Glutamatergic neuron (in vitro differentiated cells): ENCODE results near the gene ME3. TPM values are rescaled to one million over a fixed set of nuclear protein-coding genes. Genes with fewer than 3 reads are reported as not detected.
"Not testable (repeated sequence)": the region's sequence is repeated elsewhere in the genome, so short reads cannot be mapped to it uniquely, and the experiment has no call there.

Experiments
- DNase-seq: peaks from one replicate; pipeline ENCODE4 v3.0.0; 2022
- H3K27ac Mint-ChIP-seq: one replicate; pipeline ENCODE4 v1.8.0; 2020; ENCODE audit warnings: mild to moderate bottlenecking, mixed read lengths, inconsistent platforms; ENCODE audit not compliant: unreplicated experiment
- H3K27me3 Mint-ChIP-seq: one replicate; pipeline ENCODE4 v1.8.0; 2020; ENCODE audit warnings: mild to moderate bottlenecking, moderate library complexity, mixed read lengths, inconsistent platforms; ENCODE audit not compliant: unreplicated experiment
- H3K36me3 Mint-ChIP-seq: one replicate; pipeline ENCODE4 v1.8.0; 2020; ENCODE audit warnings: mild to moderate bottlenecking, mixed read lengths, inconsistent platforms; ENCODE audit not compliant: unreplicated experiment
- H3K4me1 Mint-ChIP-seq: one replicate; pipeline ENCODE4 v1.8.0; 2020; ENCODE audit warnings: mild to moderate bottlenecking, low read depth, mixed read lengths, inconsistent platforms; ENCODE audit not compliant: unreplicated experiment
- H3K4me3 Mint-ChIP-seq: one replicate; pipeline ENCODE4 v1.8.0; 2020; ENCODE audit warnings: mild to moderate bottlenecking, mixed read lengths, inconsistent platforms; ENCODE audit not compliant: unreplicated experiment
- H3K9me3 Mint-ChIP-seq: one replicate; pipeline ENCODE4 v1.8.0; 2020; ENCODE audit warnings: mild to moderate bottlenecking, moderate library complexity, mixed read lengths, inconsistent platforms; ENCODE audit not compliant: unreplicated experiment
- CTCF ChIP-seq: fragments of 200-600 bp; sonication (generic); IDR thresholded peaks from one replicate; pipeline ENCODE4 v1.5.0; 2021; ENCODE audit not compliant: partially characterized antibody, unreplicated experiment
- total RNA-seq: library from RNA; stranded (reverse); fragmentation: NEBNext Ultra II Directional; extraction: Animal tissue kit (Norgen Biotek cat#: 25700); gene quantifications from one replicate; pipeline ENCODE4 v1.2.1, GENCODE V29; 2021; ENCODE audit not compliant: unreplicated experiment

ME3 gene
- total RNA-seq, 1 donor from 2014 or later: 12.4 TPM

- Mint-ChIP-seq H3K9me3 (peaks cover 2% of the 10 kb centered on the region), H3K36me3 (no peaks in the 10 kb centered on the region), H3K4me3 (no peak overlapping the region), H3K4me1 (no peaks in the 10 kb centered on the region), H3K27ac (no peak overlapping the region), H3K27me3 (no peaks in the 10 kb centered on the region)
- no peak for DNase-seq
- no peak for TF ChIP-seq CTCF
Measured at GRCh38 chr11:86570451-86570850, 102.0 kb downstream of the ME3 start.

- H3K4me1 Mint-ChIP-seq: no peaks in the 10 kb centered on the region
- no peaks in the 10 kb centered on the region for H3K36me3 Mint-ChIP-seq
- no peak for TF ChIP-seq CTCF
- H3K27me3 Mint-ChIP-seq: no peaks in the 10 kb centered on the region
- H3K4me3 Mint-ChIP-seq: no peak overlapping the region
- DNase-seq: no peak
- no peak overlapping the region for H3K27ac Mint-ChIP-seq
- H3K9me3 Mint-ChIP-seq: peaks cover 2% of the 10 kb centered on the region
Measured at GRCh38 chr11:86570020-86570419, 102.4 kb downstream of the ME3 start.

- TF ChIP-seq CTCF: no peak
- DNase-seq: no peak
- H3K27me3 Mint-ChIP-seq: no peaks in the 10 kb centered on the region
- no peaks in the 10 kb centered on the region for H3K4me1 Mint-ChIP-seq
- no peaks in the 10 kb centered on the region for H3K36me3 Mint-ChIP-seq
- no peak overlapping the region for H3K27ac Mint-ChIP-seq
- H3K4me3 Mint-ChIP-seq: no peak overlapping the region
- H3K9me3 Mint-ChIP-seq: peaks cover 2% of the 10 kb centered on the region
Measured at GRCh38 chr11:86569109-86569508, 103.3 kb downstream of the ME3 start.

DNA sequence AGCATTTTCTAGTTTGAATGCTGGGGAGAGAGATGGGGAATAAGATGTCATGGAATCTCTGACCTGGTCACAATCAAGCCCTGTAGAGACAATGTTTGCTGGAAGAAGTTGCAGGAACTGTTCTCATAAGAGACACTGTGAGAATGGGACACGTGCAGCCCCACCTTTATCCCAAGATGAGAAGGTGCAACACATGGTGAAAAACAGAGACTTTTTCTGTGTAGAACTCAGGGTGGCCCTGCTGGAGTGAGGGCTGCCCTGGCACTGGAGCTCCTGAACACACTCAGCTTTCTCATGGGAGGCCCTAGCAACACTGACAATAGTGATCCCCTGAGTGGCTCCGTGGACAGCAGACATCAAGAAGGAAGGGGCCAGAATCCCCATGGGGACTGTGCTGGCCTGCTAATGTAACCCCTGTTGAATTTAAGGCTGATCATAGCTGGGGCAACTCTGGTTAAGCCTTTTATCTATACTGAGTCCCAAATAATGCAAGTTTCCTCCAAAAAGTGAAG, 106.6 kb downstream of the ME3 start:
- Mint-ChIP-seq H3K36me3 (no peaks in the 10 kb centered on the region), H3K27ac (no peak overlapping the region), H3K4me1 (no peaks in the 10 kb centered on the region), H3K4me3 (no peak overlapping the region), H3K27me3 (no peaks in the 10 kb centered on the region), H3K9me3 (peaks cover 5% of the 10 kb centered on the region)
- no peak for TF ChIP-seq CTCF
- no peak for DNase-seq

DNA sequence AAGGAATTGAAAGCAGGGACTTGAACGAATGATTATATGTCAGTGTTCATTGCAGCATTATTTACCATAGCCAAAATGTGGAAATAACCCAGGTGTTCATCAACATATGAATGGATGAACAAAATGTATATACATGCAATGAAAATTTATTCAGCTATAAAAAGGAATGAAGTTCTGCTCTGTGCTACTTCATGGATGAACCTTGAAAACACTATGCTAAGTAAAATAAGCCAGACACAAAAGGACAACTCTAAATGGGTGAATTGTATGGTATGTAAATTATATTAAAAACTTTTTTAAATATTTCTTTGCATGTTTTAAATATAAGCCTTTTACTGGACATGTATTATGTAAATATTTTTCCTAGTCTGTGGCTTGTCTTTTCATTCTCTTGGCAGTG, 107.0 kb downstream of the ME3 start:
- H3K4me3 Mint-ChIP-seq: no peak overlapping the region
- no peaks in the 10 kb centered on the region for H3K36me3 Mint-ChIP-seq
- H3K9me3 Mint-ChIP-seq: peaks cover 5% of the 10 kb centered on the region
- H3K27ac Mint-ChIP-seq: no peak overlapping the region
- H3K27me3 Mint-ChIP-seq: no peaks in the 10 kb centered on the region
- no peak for TF ChIP-seq CTCF
- no peak for DNase-seq
- H3K4me1 Mint-ChIP-seq: no peaks in the 10 kb centered on the region

GRCh38 chr11:86562842-86563241, 109.6 kb downstream of the ME3 start:
- H3K9me3 Mint-ChIP-seq, H3K27me3 Mint-ChIP-seq, H3K4me3 Mint-ChIP-seq, H3K36me3 Mint-ChIP-seq, H3K27ac Mint-ChIP-seq, H3K4me1 Mint-ChIP-seq, DNase-seq: not testable (repeated sequence)
